Endothelial cell of umbilical vein (primary cell): ENCODE measurements around the gene NUP107. TPM values are rescaled to one million over a fixed set of nuclear protein-coding genes. Genes with fewer than 3 reads are reported as not detected.

Experiments used
- BruUV-seq: library from RNA; stranded (reverse); fragments of 400-500 nt; replicated peaks from 2 replicates; lab custom pipeline; 2021; lab: Mats Ljungman, UMichigan
- CTCF ChIA-PET: fragments of 300-600, 350-600 bp; sonication (Branson Sonifier 250); formaldehyde crosslinking; loops from one replicate; lab custom pipeline; 2021; ENCODE audit warnings: antibody characterized with exemption, inconsistent platforms; lab: Charles Lee
- POLR2A ChIA-PET: fragments of 300-600, 350-600 bp; sonication (Branson Sonifier 250); formaldehyde crosslinking; loops from one replicate; lab custom pipeline; 2021; ENCODE audit warnings: antibody characterized with exemption, inconsistent platforms; lab: Charles Lee
- DNase-seq: peaks from one replicate; pipeline ENCODE4 v3.0.0-alpha.2; 2011; ENCODE audit warnings: low read depth, low spot score
- FAIRE-seq: peaks from 2 replicates; lab custom pipeline; 2011; peaks lifted over from hg19 to GRCh38; lab: Jason Lieb, UNC
- H2AFZ ChIP-seq: 2 replicates; pipeline ENCODE4 v1.6.0; 2012; ENCODE audit warnings: low read depth, low read length, control low read depth, inconsistent platforms
- H3K27ac ChIP-seq: 2 replicates; pipeline ENCODE4 v1.5.1; 2011; ENCODE audit warnings: low read depth, mild to moderate bottlenecking, control low read depth, low read length, moderate library complexity; ENCODE audit not compliant: insufficient read depth
- H3K27me3 ChIP-seq, 2 experiments: 2 replicates each; pipeline versions ENCODE4 v1.6.0 to v1.6.1; 2011; ENCODE audit warnings: low read length in 2 of 2, mixed read lengths in 1 of 2; ENCODE audit not compliant: control insufficient read depth in 2 of 2, insufficient read depth in 2 of 2
- H3K36me3 ChIP-seq, 2 experiments: 2 replicates in 1 of 2; 3 replicates in 1 of 2; pipeline ENCODE4 v1.5.1; 2011; ENCODE audit warnings: low read length in 2 of 2, mild to moderate bottlenecking in 1 of 2, moderate library complexity in 1 of 2; ENCODE audit not compliant: control insufficient read depth in 2 of 2, insufficient read depth in 2 of 2; ENCODE audit errors: extremely low read depth in 1 of 2
- H3K4me1 ChIP-seq: 3 replicates; pipeline ENCODE4 v1.5.1; 2011; ENCODE audit warnings: mild to moderate bottlenecking, low read length; ENCODE audit not compliant: control insufficient read depth, insufficient read depth; ENCODE audit errors: extremely low read depth
- H3K4me2 ChIP-seq: 2 replicates; pipeline ENCODE4 v1.6.1; 2011; ENCODE audit warnings: low read length, control low read depth, mixed read lengths; ENCODE audit not compliant: insufficient read depth
- H3K4me3 ChIP-seq, 3 experiments: fragments of 200-600 bp in 1 of 3; sonication (generic), shearing (Covaris generic) in 1 of 3; replicated peaks in 1 of 3; 2 replicates each; pipeline ENCODE4 v1.5.1; 2011 to 2016; ENCODE audit warnings: control low read depth in 3 of 3, low read length in 3 of 3, mild to moderate bottlenecking in 2 of 3, inconsistent platforms in 1 of 3, low read depth in 1 of 3, moderate library complexity in 1 of 3; ENCODE audit not compliant: insufficient read depth in 1 of 3
- H3K79me2 ChIP-seq: 2 replicates; pipeline ENCODE4 v1.6.0; 2012; ENCODE audit warnings: low read length, inconsistent platforms; ENCODE audit not compliant: control insufficient read depth, insufficient read depth
- H3K9ac ChIP-seq: replicated peaks from 2 replicates; pipeline ENCODE3; 2011; ENCODE audit warnings: low read length, control low read depth; ENCODE audit not compliant: insufficient read depth; ENCODE audit errors: extremely low read depth
- H3K9me1 ChIP-seq: replicated peaks from 3 replicates; pipeline ENCODE4 v1.6.0; 2011; ENCODE audit warnings: mild to moderate bottlenecking, low read length; ENCODE audit not compliant: control insufficient read depth, insufficient read depth; ENCODE audit errors: extremely low read depth
- H3K9me3 ChIP-seq: replicated peaks from 2 replicates; pipeline ENCODE4 v1.5.1; 2012; ENCODE audit warnings: low read length, inconsistent platforms; ENCODE audit not compliant: control insufficient read depth, insufficient read depth
- H4K20me1 ChIP-seq: replicated peaks from 2 replicates; pipeline ENCODE3; 2011; ENCODE audit warnings: mild to moderate bottlenecking, low read length; ENCODE audit not compliant: control insufficient read depth, insufficient read depth; ENCODE audit errors: extremely low read depth
- EZH2 ChIP-seq: IDR thresholded peaks from 2 replicates; pipeline ENCODE4 v1.6.1; 2012; ENCODE audit warnings: borderline replicate concordance, low read depth, mild to moderate bottlenecking, moderate library complexity, low read length, inconsistent platforms; ENCODE audit not compliant: severe bottlenecking
- FOS ChIP-seq: IDR thresholded peaks from 2 replicates; pipeline ENCODE4 v1.6.1; 2011; ENCODE audit warnings: mild to moderate bottlenecking, low read length, moderate library complexity, borderline replicate concordance; ENCODE audit not compliant: insufficient read depth
- GATA2 ChIP-seq: IDR thresholded peaks from 2 replicates; pipeline ENCODE4 v1.7.0; 2011; ENCODE audit warnings: low read depth, mild to moderate bottlenecking, moderate library complexity, mixed read lengths, low read length; ENCODE audit not compliant: insufficient read length, insufficient read depth
- JUN ChIP-seq: IDR thresholded peaks from 2 replicates; pipeline ENCODE4 v1.6.1; 2011; ENCODE audit warnings: borderline replicate concordance, low read depth; ENCODE audit not compliant: insufficient read length, insufficient read depth
- MYC ChIP-seq: IDR thresholded peaks from one replicate; pipeline ENCODE4 v1.6.1; 2011; ENCODE audit warnings: mild to moderate bottlenecking, low read depth, low read length
- POLR2A ChIP-seq: IDR thresholded peaks from 2 replicates; pipeline ENCODE4 v1.6.1; 2012; ENCODE audit warnings: low read depth, mild to moderate bottlenecking, control low read depth, low read length
- POLR2AphosphoS5 ChIP-seq: IDR thresholded peaks from 2 replicates; pipeline ENCODE4 v1.6.1; 2012; ENCODE audit warnings: low read depth, mild to moderate bottlenecking, control low read depth, low read length, moderate library complexity; ENCODE audit not compliant: insufficient read depth
- dilution Hi-C: fragments of 300-500 bp; cut with MboI; formaldehyde crosslinking; loops from one replicate; pipeline ENCODE4 v1.15.0; 2019; ENCODE audit warnings: low sequenced_read_pairs; ENCODE audit not compliant: extremely low pct_ligation_motif_present
- intact Hi-C: fragments of 100-400 bp; cut with micrococcal nuclease; formaldehyde crosslinking; loops from one replicate; pipeline ENCODE4 v1.10.0; 2022
- polyA plus RNA-seq, 4 experiments: library from polyadenylated mRNA; depleted of rRNA in 3 of 4; stranded (reverse) in 3 of 4; unstranded in 1 of 4; fragments of >200 nt; gene quantifications; 2 replicates each; pipeline versions ENCODE4 v1.2.1 to v1.2.3, GENCODE V29; 2011 to 2012; ENCODE audit warnings: missing spikeins in 1 of 4
- total RNA-seq: library from RNA; stranded (reverse); gene quantifications from 2 replicates; pipeline ENCODE4 v1.2.3, GENCODE V29; 2021
- TF ChIP-seq, protein P1 (sequence below): IDR thresholded peaks from 2 replicates; pipeline ENCODE4 v1.6.1; 2011; ENCODE audit not compliant: insufficient read depth, insufficient read length
- TF ChIP-seq, protein P2 (sequence below), 2 donors: IDR thresholded peaks; 1 replicate in 1 of 2; 2 replicates in 1 of 2; pipeline ENCODE4 v1.5.1; 2011; ENCODE audit warnings: low read length in 2 of 2, mild to moderate bottlenecking in 2 of 2, moderate library complexity in 2 of 2, control low read depth in 1 of 2, inconsistent platforms in 1 of 2, low read depth in 1 of 2; ENCODE audit not compliant: insufficient read depth in 1 of 2; ENCODE audit errors: extremely low read depth in 1 of 2

Gene NUP107
- total and polyA plus RNA-seq, 2 donors (not counting 3 experiments of a cell fraction or from before 2014, with no cell fraction given): 24.0 to 78.7 TPM

DNA sequence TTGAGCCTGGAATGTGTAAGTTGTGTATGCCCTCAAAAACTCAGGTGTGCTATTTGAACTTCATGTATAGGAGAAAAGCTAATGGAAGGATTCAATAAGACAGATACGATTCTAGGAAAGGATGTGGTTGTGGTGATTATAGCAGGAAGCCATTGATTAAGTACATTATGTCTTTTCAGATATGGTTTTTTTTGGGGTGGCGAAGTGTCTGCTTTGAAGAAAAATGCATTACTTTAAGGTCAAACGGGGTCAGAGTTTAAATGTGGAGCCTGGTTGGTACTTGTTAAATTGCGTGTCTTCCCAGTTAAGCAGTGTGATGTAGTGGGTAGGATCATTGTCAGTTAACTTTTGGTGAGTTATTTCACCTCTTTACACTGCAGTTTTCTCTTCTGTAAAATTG, 13.0 kb upstream of the NUP107 start:
- H3K4me2 ChIP-seq: no peak overlapping the region
- H3K9me3 ChIP-seq: no peaks in the 10 kb centered on the region
- POLR2A ChIA-PET: no interaction called here
- H3K9ac ChIP-seq: no peak overlapping the region
- dilution Hi-C loops: no loop called here
- TF ChIP-seq, protein P1, sequence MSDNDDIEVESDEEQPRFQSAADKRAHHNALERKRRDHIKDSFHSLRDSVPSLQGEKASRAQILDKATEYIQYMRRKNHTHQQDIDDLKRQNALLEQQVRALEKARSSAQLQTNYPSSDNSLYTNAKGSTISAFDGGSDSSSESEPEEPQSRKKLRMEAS: no peak
- TF ChIP-seq, protein P2, sequence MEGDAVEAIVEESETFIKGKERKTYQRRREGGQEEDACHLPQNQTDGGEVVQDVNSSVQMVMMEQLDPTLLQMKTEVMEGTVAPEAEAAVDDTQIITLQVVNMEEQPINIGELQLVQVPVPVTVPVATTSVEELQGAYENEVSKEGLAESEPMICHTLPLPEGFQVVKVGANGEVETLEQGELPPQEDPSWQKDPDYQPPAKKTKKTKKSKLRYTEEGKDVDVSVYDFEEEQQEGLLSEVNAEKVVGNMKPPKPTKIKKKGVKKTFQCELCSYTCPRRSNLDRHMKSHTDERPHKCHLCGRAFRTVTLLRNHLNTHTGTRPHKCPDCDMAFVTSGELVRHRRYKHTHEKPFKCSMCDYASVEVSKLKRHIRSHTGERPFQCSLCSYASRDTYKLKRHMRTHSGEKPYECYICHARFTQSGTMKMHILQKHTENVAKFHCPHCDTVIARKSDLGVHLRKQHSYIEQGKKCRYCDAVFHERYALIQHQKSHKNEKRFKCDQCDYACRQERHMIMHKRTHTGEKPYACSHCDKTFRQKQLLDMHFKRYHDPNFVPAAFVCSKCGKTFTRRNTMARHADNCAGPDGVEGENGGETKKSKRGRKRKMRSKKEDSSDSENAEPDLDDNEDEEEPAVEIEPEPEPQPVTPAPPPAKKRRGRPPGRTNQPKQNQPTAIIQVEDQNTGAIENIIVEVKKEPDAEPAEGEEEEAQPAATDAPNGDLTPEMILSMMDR (IDR thresholded peaks at IDR 0.05; ENCODE audit: extremely low read depth in 1 of 2, insufficient read depth in 1 of 2, low read depth in 1 of 2, low read length in 2 of 2): no peak
- TF ChIP-seq POLR2A (no peak), POLR2AphosphoS5 (no peak), MYC (no peak), FOS (no peak), EZH2 (no peak), JUN (no peak), GATA2 (no peak)
- no peaks in the 10 kb centered on the region for H3K27me3 ChIP-seq
- CTCF ChIA-PET: no interaction called here
- DNase-seq (no peak), FAIRE-seq (no peak)
- H3K4me1 ChIP-seq: peaks cover 3% of the 10 kb centered on the region
- no peak overlapping the region for H3K4me3 ChIP-seq
- intact Hi-C loops: no loop called here
- no peaks in the 10 kb centered on the region for H3K36me3 ChIP-seq
- H2AFZ ChIP-seq: no peak overlapping the region
- H3K27ac ChIP-seq: no peak overlapping the region
- no TSS peak for BruUV-seq
- no peaks in the 10 kb centered on the region for H3K79me2 ChIP-seq
- no peaks in the 10 kb centered on the region for H4K20me1 ChIP-seq
- H3K9me1 ChIP-seq: no peaks in the 10 kb centered on the region
